H9 (cell line): Measurements from ENCODE around the gene SOD1. TPM values are rescaled to one million over a fixed set of nuclear protein-coding genes. Genes with fewer than 3 reads are reported as not detected.

Experiments used
- DNase-seq: peaks from one replicate; pipeline ENCODE4 v3.0.0-alpha.2; 2017
- H2AFZ ChIP-seq: one replicate; pipeline ENCODE4 v1.6.1; 2013; ENCODE audit warnings: mild to moderate bottlenecking, low read length, control low read depth, moderate library complexity
- H2AK5ac ChIP-seq: 2 replicates; pipeline ENCODE4 v1.6.1; 2013; ENCODE audit warnings: low read length, control low read depth, mixed read lengths; ENCODE audit not compliant: insufficient read length
- H2BK120ac ChIP-seq: one replicate; pipeline ENCODE4 v1.6.1; 2013; ENCODE audit warnings: low read depth, mild to moderate bottlenecking, low read length, control low read depth, inconsistent platforms; ENCODE audit not compliant: poor library complexity, severe bottlenecking
- H2BK12ac ChIP-seq: 2 replicates; pipeline ENCODE4 v1.6.1; 2013; ENCODE audit warnings: low read length, control low read depth, mixed read lengths, low read depth; ENCODE audit not compliant: insufficient read length
- H2BK15ac ChIP-seq: 2 replicates; pipeline ENCODE4 v1.6.1; 2013; ENCODE audit warnings: low read depth, low read length, control low read depth
- H2BK20ac ChIP-seq: one replicate; pipeline ENCODE4 v1.6.1; 2013; ENCODE audit warnings: low read depth, mild to moderate bottlenecking, low read length, control low read depth, inconsistent platforms; ENCODE audit not compliant: poor library complexity, severe bottlenecking
- H2BK5ac ChIP-seq: 2 replicates; pipeline ENCODE4 v1.6.1; 2013; ENCODE audit warnings: low read length, control low read depth, mixed read lengths; ENCODE audit not compliant: insufficient read length
- H3K14ac ChIP-seq: 2 replicates; pipeline ENCODE4 v1.6.1; 2013; ENCODE audit warnings: low read length, control low read depth; ENCODE audit not compliant: insufficient read depth
- H3K18ac ChIP-seq: 2 replicates; pipeline ENCODE4 v1.6.1; 2013; ENCODE audit warnings: low read depth, mild to moderate bottlenecking, mixed read lengths, low read length, control low read depth; ENCODE audit not compliant: insufficient read length
- H3K23ac ChIP-seq: 2 replicates; pipeline ENCODE4 v1.6.1; 2013; ENCODE audit warnings: low read length, control low read depth, mixed read lengths, low read depth; ENCODE audit not compliant: insufficient read length
- H3K23me2 ChIP-seq: 2 replicates; pipeline ENCODE4 v1.6.1; 2013; ENCODE audit warnings: low read depth, mild to moderate bottlenecking, mixed read lengths, low read length, control low read depth; ENCODE audit not compliant: insufficient read length, poor library complexity, severe bottlenecking
- H3K27ac ChIP-seq: 2 replicates; pipeline ENCODE4 v1.5.1; 2013; ENCODE audit warnings: low read length, control low read depth, mixed read lengths, low read depth; ENCODE audit not compliant: insufficient read length
- H3K27me3 ChIP-seq: 2 replicates; pipeline ENCODE4 v1.6.1; 2013; ENCODE audit warnings: low read length, control low read depth, inconsistent platforms; ENCODE audit not compliant: insufficient read depth
- H3K4ac ChIP-seq: 2 replicates; pipeline ENCODE4 v1.6.1; 2013; ENCODE audit warnings: low read depth, mild to moderate bottlenecking, control low read depth, inconsistent platforms, low read length, moderate library complexity
- H3K4me1 ChIP-seq: 2 replicates; pipeline ENCODE4 v1.6.1; 2013; ENCODE audit warnings: low read length, control low read depth, inconsistent platforms; ENCODE audit not compliant: insufficient read depth
- H3K4me2 ChIP-seq: 2 replicates; pipeline ENCODE4 v1.6.1; 2013; ENCODE audit warnings: low read length, control low read depth, mixed read lengths; ENCODE audit not compliant: insufficient read length, insufficient read depth
- H3K56ac ChIP-seq: 2 replicates; pipeline ENCODE4 v1.6.1; 2013; ENCODE audit warnings: low read depth, mild to moderate bottlenecking, mixed read lengths, low read length, control low read depth; ENCODE audit not compliant: insufficient read length
- H3K79me1 ChIP-seq: 2 replicates; pipeline ENCODE4 v1.6.1; 2013; ENCODE audit warnings: low read depth, mild to moderate bottlenecking, moderate library complexity, low read length, control low read depth, inconsistent platforms; ENCODE audit not compliant: insufficient read depth, poor library complexity, severe bottlenecking
- H3K79me2 ChIP-seq: 2 replicates; pipeline ENCODE4 v1.6.1; 2013; ENCODE audit warnings: low read length, control low read depth, inconsistent platforms; ENCODE audit not compliant: insufficient read depth
- H3K9ac ChIP-seq: 2 replicates; pipeline ENCODE4 v1.6.1; 2013; ENCODE audit warnings: low read length, control low read depth, mixed read lengths; ENCODE audit not compliant: insufficient read length; ENCODE audit errors: extremely low read depth
- H3K9me3 ChIP-seq: one replicate; pipeline ENCODE4 v1.6.1; 2013; ENCODE audit warnings: low read depth, low read length, inconsistent platforms; ENCODE audit not compliant: control insufficient read depth
- H3T11ph ChIP-seq: one replicate; pipeline ENCODE4 v1.6.1; 2013; ENCODE audit warnings: mild to moderate bottlenecking, low read length, control low read depth, inconsistent platforms
- H4K20me1 ChIP-seq: one replicate; pipeline ENCODE4 v1.6.1; 2013; ENCODE audit not compliant: control insufficient read depth, insufficient read length, insufficient read depth
- H4K5ac ChIP-seq: 2 replicates; pipeline ENCODE4 v1.6.1; 2013; ENCODE audit warnings: low read depth, mild to moderate bottlenecking, mixed read lengths, low read length, control low read depth; ENCODE audit not compliant: insufficient read length
- H4K8ac ChIP-seq: replicated peaks from 2 replicates; pipeline ENCODE4 v1.6.1; 2013; ENCODE audit warnings: low read length, control low read depth, mixed read lengths, low read depth; ENCODE audit not compliant: insufficient read length
- H4K91ac ChIP-seq: 2 replicates; pipeline ENCODE4 v1.6.1; 2013; ENCODE audit warnings: low read depth, mild to moderate bottlenecking, moderate library complexity, mixed read lengths, low read length, control low read depth; ENCODE audit not compliant: insufficient read length
- H3K27ac Mint-ChIP-seq, 3 experiments: 2 replicates in 2 of 3; 3 replicates in 1 of 3; pipeline ENCODE4 v1.8.0; 2020 to 2021; ENCODE audit warnings: mixed read lengths in 3 of 3, mild to moderate bottlenecking in 1 of 3, moderate library complexity in 1 of 3
- H3K27me3 Mint-ChIP-seq: 2 replicates; pipeline ENCODE4 v1.8.0; 2021; ENCODE audit warnings: low read depth, mild to moderate bottlenecking, moderate library complexity, mixed read lengths
- H3K36me3 Mint-ChIP-seq, 3 experiments: 2 replicates in 2 of 3; 3 replicates in 1 of 3; pipeline ENCODE4 v1.8.0; 2020 to 2021; ENCODE audit warnings: low read depth in 3 of 3, mixed read lengths in 3 of 3; ENCODE audit not compliant: insufficient read depth in 1 of 3
- H3K4me1 Mint-ChIP-seq, 2 experiments: 2 replicates each; pipeline ENCODE4 v1.8.0; 2020; ENCODE audit warnings: mixed read lengths in 2 of 2
- H3K4me3 Mint-ChIP-seq, 2 experiments: 2 replicates in 1 of 2; 3 replicates in 1 of 2; pipeline ENCODE4 v1.8.0; 2020 to 2021; ENCODE audit warnings: mild to moderate bottlenecking in 2 of 2, mixed read lengths in 2 of 2, moderate library complexity in 1 of 2
- H3K9me3 Mint-ChIP-seq, 2 experiments: 2 replicates in 1 of 2; 3 replicates in 1 of 2; pipeline ENCODE4 v1.8.0; 2020; ENCODE audit warnings: mild to moderate bottlenecking in 2 of 2, mixed read lengths in 2 of 2, moderate library complexity in 1 of 2
- WGBS: extraction: QIAGEN DNeasy Blood & Tissue Kit; methylation state at CpG from one replicate; pipeline ENCODE4 v1.1.7; 2013; ENCODE audit warnings: missing lambda C conversion rate, low lambda C conversion rate, mixed read lengths; ENCODE audit not compliant: insufficient read length; ENCODE audit errors: extremely low coverage; 5-methylcytosine and 5-hydroxymethylcytosine counted together
- total RNA-seq: library from RNA; stranded (reverse); gene quantifications from 2 replicates; pipeline ENCODE4 v1.2.1, GENCODE V29; 2021
- TF ChIP-seq, protein P1 (sequence below): fragments of 200-600 bp; sonication (generic); conservative IDR thresholded peaks from 3 replicates; pipeline ENCODE4 v1.8.0; 2021; ENCODE audit warnings: antibody characterized with exemption, mild to moderate bottlenecking

The SOD1 gene
- total RNA-seq, 1 experiment from 2014 or later, result 201 TPM

GRCh38 chr21:31700040-31700439 lies 40.5 kb downstream of the SOD1 start:
- H4K8ac ChIP-seq, result no peak overlapping the region
- H4K91ac ChIP-seq, result no peak overlapping the region
- Mint-ChIP-seq H3K9me3 (no peaks in the 10 kb centered on the region), H3K4me1 (no peaks in the 10 kb centered on the region), H3K36me3 (peaks cover 35 to 79% (median 78%) of the 10 kb centered on the region in 3 experiments; a peak in 6 of 7 replicates), H3K27ac (no peak overlapping the region), H3K4me3 (no peak overlapping the region), H3K27me3 (no peaks in the 10 kb centered on the region)
- no peak overlapping the region for H3K4ac ChIP-seq
- H3K79me2 ChIP-seq, result no peaks in the 10 kb centered on the region; the same call in 1 of the 2 replicates
- no peaks in the 10 kb centered on the region for H3K9me3 ChIP-seq
- no CpG with 5 or more reads among the region's 3 CpGs for WGBS
- H3K56ac ChIP-seq, result no peak overlapping the region
- no peaks in the 10 kb centered on the region for H3K27me3 ChIP-seq
- H3K18ac ChIP-seq, result no peak overlapping the region
- no peaks in the 10 kb centered on the region for H4K20me1 ChIP-seq
- H3K27ac ChIP-seq, result no peak overlapping the region
- H4K5ac ChIP-seq, result no peak overlapping the region
- no peak overlapping the region for H2BK5ac ChIP-seq
- H2BK20ac ChIP-seq, result no peak overlapping the region
- no peak overlapping the region for H2AK5ac ChIP-seq
- no peak overlapping the region for H3K23ac ChIP-seq
- DNase-seq, result no peak
- TF ChIP-seq, protein P1, sequence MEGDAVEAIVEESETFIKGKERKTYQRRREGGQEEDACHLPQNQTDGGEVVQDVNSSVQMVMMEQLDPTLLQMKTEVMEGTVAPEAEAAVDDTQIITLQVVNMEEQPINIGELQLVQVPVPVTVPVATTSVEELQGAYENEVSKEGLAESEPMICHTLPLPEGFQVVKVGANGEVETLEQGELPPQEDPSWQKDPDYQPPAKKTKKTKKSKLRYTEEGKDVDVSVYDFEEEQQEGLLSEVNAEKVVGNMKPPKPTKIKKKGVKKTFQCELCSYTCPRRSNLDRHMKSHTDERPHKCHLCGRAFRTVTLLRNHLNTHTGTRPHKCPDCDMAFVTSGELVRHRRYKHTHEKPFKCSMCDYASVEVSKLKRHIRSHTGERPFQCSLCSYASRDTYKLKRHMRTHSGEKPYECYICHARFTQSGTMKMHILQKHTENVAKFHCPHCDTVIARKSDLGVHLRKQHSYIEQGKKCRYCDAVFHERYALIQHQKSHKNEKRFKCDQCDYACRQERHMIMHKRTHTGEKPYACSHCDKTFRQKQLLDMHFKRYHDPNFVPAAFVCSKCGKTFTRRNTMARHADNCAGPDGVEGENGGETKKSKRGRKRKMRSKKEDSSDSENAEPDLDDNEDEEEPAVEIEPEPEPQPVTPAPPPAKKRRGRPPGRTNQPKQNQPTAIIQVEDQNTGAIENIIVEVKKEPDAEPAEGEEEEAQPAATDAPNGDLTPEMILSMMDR, result no peak
- no peak overlapping the region for H2BK12ac ChIP-seq
- H2AFZ ChIP-seq, result no peak overlapping the region
- H3K4me1 ChIP-seq, result no peaks in the 10 kb centered on the region
- no peak overlapping the region for H2BK15ac ChIP-seq
- H3K79me1 ChIP-seq, result peaks cover 6% of the 10 kb centered on the region
- H3K4me2 ChIP-seq, result no peak overlapping the region
- H3K9ac ChIP-seq, result no peak overlapping the region
- H2BK120ac ChIP-seq, result no peak overlapping the region
- no peaks in the 10 kb centered on the region for H3K23me2 ChIP-seq
- H3T11ph ChIP-seq, result no peak overlapping the region
- H3K14ac ChIP-seq, result no peak overlapping the region
